Measurements from ENCODE around the gene WDFY2.

- TF ChIP-seq GATA2 (IDR thresholded peaks at IDR 0.05; ENCODE audit: low read depth, low read length) (no peak), GATA3 (IDR thresholded peaks at IDR 0.05; ENCODE audit: low read depth, low read length) (no peak)
These were observed 11.2 kb downstream of the WDFY2 start for GRCh38 chr13:51595416-51595815.

All from SH-SY5Y (cell line).